NT2/D1 (cell line): ENCODE data around the gene LSM2.

ENCODE experiments used
- SUZ12 ChIP-seq: IDR thresholded peaks from 2 replicates; pipeline ENCODE4 v1.6.1; 2011; ENCODE audit not compliant: insufficient read length, insufficient read depth; ENCODE audit errors: extremely low read depth
- YY1 ChIP-seq: IDR thresholded peaks from 2 replicates; pipeline ENCODE4 v1.6.1; 2011; ENCODE audit not compliant: insufficient read length, insufficient read depth
- ZNF274 ChIP-seq: IDR thresholded peaks from 2 replicates; pipeline ENCODE4 v1.6.1; 2011; ENCODE audit warnings: mild to moderate bottlenecking, low read depth, low read length

DNA sequence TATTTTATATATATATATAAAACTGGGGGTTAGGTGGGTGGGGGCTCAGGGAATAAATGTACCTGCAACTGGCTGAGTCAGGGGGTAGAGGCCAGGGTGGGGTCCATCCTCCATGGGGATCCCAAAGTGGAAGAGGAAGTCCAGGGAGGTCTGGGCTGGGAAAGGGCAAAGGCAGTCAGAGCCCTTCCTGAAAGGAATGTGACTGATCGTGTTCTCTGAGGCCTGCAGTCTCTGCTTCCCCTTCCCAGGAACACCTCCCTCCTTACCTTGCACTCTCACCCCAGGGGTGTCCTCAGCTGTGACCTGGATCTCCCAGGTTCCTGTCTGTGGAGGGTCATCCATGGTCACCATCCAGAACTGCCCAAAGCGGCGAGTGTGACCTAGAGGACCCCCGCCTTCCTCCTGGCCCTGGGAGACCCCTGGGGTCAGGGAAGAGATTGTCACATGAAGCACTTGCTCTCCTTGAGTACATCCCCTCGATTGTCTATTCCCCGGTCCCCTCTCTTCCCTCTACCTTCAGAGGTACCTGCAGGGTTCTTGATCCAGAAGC, 39.6 kb downstream of the LSM2 start:
- no peak for TF ChIP-seq ZNF274
- TF ChIP-seq YY1, result no peak
- no peak for TF ChIP-seq SUZ12
